Measurements from ENCODE around the gene BRAP.

The BRAP gene

GRCh38 chr12:111645433-111645832 lies 40.3 kb downstream of the BRAP start:
- no peaks in the 10 kb centered on the region for H3F3A ChIP-seq (ENCODE audit: insufficient read depth, low read length)
- H3K4me1 ChIP-seq (ENCODE audit: insufficient read depth, low read length, severe bottlenecking) = no peaks in the 10 kb centered on the region
- H3K36me3 ChIP-seq (ENCODE audit: insufficient read depth, low read length) = peaks cover 34% of the 10 kb centered on the region
- no peaks in the 10 kb centered on the region for H3K27me3 ChIP-seq (ENCODE audit: insufficient read depth, low read length)
- TF ChIP-seq CTCF (IDR thresholded peaks at IDR 0.05; ENCODE audit: low read length) = no peak
- no peak for TF ChIP-seq EZH2 (IDR thresholded peaks at IDR 0.05; ENCODE audit: borderline replicate concordance, low read length)
- H3K79me2 ChIP-seq (ENCODE audit: insufficient read depth, low read length) = no peaks in the 10 kb centered on the region
- H3K4me2 ChIP-seq (ENCODE audit: low read length) = no peak overlapping the region
- no peak overlapping the region for H3K27ac ChIP-seq (ENCODE audit: low read depth, low read length, poor library complexity, severe bottlenecking)
- H3K9me2 ChIP-seq (ENCODE audit: low read depth, low read length) = no peaks in the 10 kb centered on the region
- no peak overlapping the region for H3K4me3 ChIP-seq (ENCODE audit: low read depth, low read length, poor library complexity, severe bottlenecking)
- no peaks in the 10 kb centered on the region for H4K20me1 ChIP-seq (ENCODE audit: insufficient read depth, low read length)
- no peak overlapping the region for H3K9ac ChIP-seq (ENCODE audit: low read length)
- H2AFZ ChIP-seq (ENCODE audit: low read length) = no peak overlapping the region
- H3K9me3 ChIP-seq (ENCODE audit: low read length) = no peaks in the 10 kb centered on the region

- Histone ChIP-seq H3K4me3 (ENCODE audit: low read depth, low read length, poor library complexity, severe bottlenecking) (no peak overlapping the region), H3K4me2 (ENCODE audit: low read length) (no peak overlapping the region), H3K36me3 (ENCODE audit: insufficient read depth, low read length) (peaks cover 22% of the 10 kb centered on the region; the same call in 1 of the 2 replicates), H3K4me1 (ENCODE audit: insufficient read depth, low read length, severe bottlenecking) (no peaks in the 10 kb centered on the region), H3K9ac (ENCODE audit: low read length) (no peak overlapping the region), H2AFZ (ENCODE audit: low read length) (no peak overlapping the region), H3K9me3 (ENCODE audit: low read length) (no peaks in the 10 kb centered on the region), H3K79me2 (ENCODE audit: insufficient read depth, low read length) (no peaks in the 10 kb centered on the region), H3K27me3 (ENCODE audit: insufficient read depth, low read length) (no peaks in the 10 kb centered on the region), H3K9me2 (ENCODE audit: low read depth, low read length) (no peaks in the 10 kb centered on the region), H3F3A (ENCODE audit: insufficient read depth, low read length) (no peaks in the 10 kb centered on the region), H4K20me1 (ENCODE audit: insufficient read depth, low read length) (no peaks in the 10 kb centered on the region), H3K27ac (ENCODE audit: low read depth, low read length, poor library complexity, severe bottlenecking) (no peak overlapping the region)
- TF ChIP-seq CTCF (IDR thresholded peaks at IDR 0.05; ENCODE audit: low read length) = no peak
- TF ChIP-seq EZH2 (IDR thresholded peaks at IDR 0.05; ENCODE audit: borderline replicate concordance, low read length) = no peak
These were observed 42.3 kb downstream of the BRAP start for GRCh38 chr12:111643427-111643826.

- Histone ChIP-seq H3K4me3 (ENCODE audit: low read depth, low read length, poor library complexity, severe bottlenecking) (no peak overlapping the region), H3K79me2 (ENCODE audit: insufficient read depth, low read length) (no peaks in the 10 kb centered on the region), H3K9me3 (ENCODE audit: low read length) (no peaks in the 10 kb centered on the region), H3K36me3 (ENCODE audit: insufficient read depth, low read length) (peaks cover 22% of the 10 kb centered on the region; the same call in 1 of the 2 replicates), H3K4me2 (ENCODE audit: low read length) (no peak overlapping the region), H2AFZ (ENCODE audit: low read length) (no peak overlapping the region), H3K27ac (ENCODE audit: low read depth, low read length, poor library complexity, severe bottlenecking) (no peak overlapping the region), H4K20me1 (ENCODE audit: insufficient read depth, low read length) (no peaks in the 10 kb centered on the region), H3F3A (ENCODE audit: insufficient read depth, low read length) (no peaks in the 10 kb centered on the region), H3K9ac (ENCODE audit: low read length) (no peak overlapping the region), H3K9me2 (ENCODE audit: low read depth, low read length) (no peaks in the 10 kb centered on the region), H3K27me3 (ENCODE audit: insufficient read depth, low read length) (no peaks in the 10 kb centered on the region), H3K4me1 (ENCODE audit: insufficient read depth, low read length, severe bottlenecking) (no peaks in the 10 kb centered on the region)
- TF ChIP-seq EZH2 (IDR thresholded peaks at IDR 0.05; ENCODE audit: borderline replicate concordance, low read length) (no peak), CTCF (IDR thresholded peaks at IDR 0.05; ENCODE audit: low read length) (no peak)
These were observed 42.9 kb downstream of the BRAP start for GRCh38 chr12:111642681-111643426.
